SH-SY5Y (cell line): ENCODE measurements around the gene TNPO3.

Experiments used
- GATA2 ChIP-seq: IDR thresholded peaks from 2 replicates; pipeline ENCODE4 v1.6.1; 2011; ENCODE audit warnings: mild to moderate bottlenecking, low read depth, low read length
- GATA3 ChIP-seq: IDR thresholded peaks from 2 replicates; pipeline ENCODE4 v1.6.1; 2011; ENCODE audit warnings: low read depth, mild to moderate bottlenecking, low read length, moderate library complexity

DNA sequence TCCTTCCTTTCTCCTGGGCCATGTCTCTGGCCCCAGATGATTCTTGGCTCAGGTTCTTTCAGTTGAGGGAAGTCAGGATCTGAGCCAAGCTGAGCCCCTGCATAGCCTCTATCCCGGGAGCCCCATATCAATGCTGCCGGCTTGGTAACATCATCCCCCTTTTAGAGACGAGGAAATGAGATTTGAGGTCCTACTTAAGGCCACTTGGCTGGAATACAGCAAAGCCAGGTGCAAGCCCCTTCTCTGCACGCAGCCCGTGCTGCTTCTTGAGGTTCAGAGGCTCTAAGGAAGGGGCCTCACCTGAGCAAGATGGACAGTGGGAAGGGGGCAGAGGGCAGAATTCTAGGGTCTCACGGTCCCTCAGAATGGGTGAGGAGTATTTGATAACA, 119.6 kb downstream of the TNPO3 start:
- TF ChIP-seq GATA2, result no peak
- TF ChIP-seq GATA3, result no peak
